HG02763 (cell line): ENCODE results near the gene GP5.

Experiments used
- ATAC-seq: cut with Tn5 transposase; IDR thresholded peaks from one replicate; pipeline ENCODE4 v1.9.1; 2021; ENCODE audit warnings: mild to moderate bottlenecking, moderate library complexity; ENCODE audit not compliant: unreplicated experiment

GP5 gene

GRCh38 chr3:194399874-194400411 lies 877 bp upstream of the GP5 start:
- no peak for ATAC-seq

GRCh38 chr3:194397757-194398312 lies 1.2 kb downstream of the GP5 start:
- no peak for ATAC-seq

- no peak for ATAC-seq
These were observed 2.0 kb downstream of the GP5 start for GRCh38 chr3:194396859-194397756.

- no peak for ATAC-seq
These were observed 2.6 kb downstream of the GP5 start for GRCh38 chr3:194396539-194396858.

- no peak for ATAC-seq
These were observed 3.1 kb downstream of the GP5 start for GRCh38 chr3:194395778-194396538.

- ATAC-seq, result no peak
These were observed 3.9 kb downstream of the GP5 start for GRCh38 chr3:194395212-194395611.

GRCh38 chr3:194392576-194392975 lies 6.5 kb downstream of the GP5 start:
- no peak for ATAC-seq

GRCh38 chr3:194390835-194391234 lies 8.2 kb downstream of the GP5 start:
- no peak for ATAC-seq

- no peak for ATAC-seq
These were observed 9.8 kb downstream of the GP5 start for GRCh38 chr3:194389269-194389668.

GRCh38 chr3:194387926-194388418 lies 11.1 kb downstream of the GP5 start:
- no peak for ATAC-seq

- no peak for ATAC-seq
These were observed 11.8 kb downstream of the GP5 start for GRCh38 chr3:194387276-194387675.

GRCh38 chr3:194386648-194387047 lies 12.4 kb downstream of the GP5 start:
- ATAC-seq, result no peak

GRCh38 chr3:194386066-194386465 lies 13.0 kb downstream of the GP5 start:
- no peak for ATAC-seq

- no peak for ATAC-seq
These were observed 14.5 kb downstream of the GP5 start for GRCh38 chr3:194384569-194385001.

GRCh38 chr3:194384156-194384555 lies 14.9 kb downstream of the GP5 start:
- ATAC-seq, result no peak

- ATAC-seq, result no peak
These were observed 15.7 kb downstream of the GP5 start for GRCh38 chr3:194383276-194383940.

GRCh38 chr3:194382892-194383223 lies 16.2 kb downstream of the GP5 start:
- ATAC-seq, result no peak

- ATAC-seq, result no peak
These were observed 16.7 kb downstream of the GP5 start for GRCh38 chr3:194382196-194382891.

- ATAC-seq, result no peak
These were observed 17.6 kb downstream of the GP5 start for GRCh38 chr3:194381460-194381875.

- ATAC-seq, result no peak
These were observed 18.7 kb downstream of the GP5 start for GRCh38 chr3:194380326-194380725.
